AG04450 (cell line): ENCODE data around the gene GALNT9. TPM values are rescaled to one million over a fixed set of nuclear protein-coding genes. Genes with fewer than 3 reads are reported as not detected.

Experiments used
- CTCF ChIA-PET: fragments of 300-600, 350-600 bp; formaldehyde crosslinking; extraction: SDS; loops from one replicate; lab custom pipeline; 2022; ENCODE audit warnings: antibody characterized with exemption, inconsistent platforms; lab: Charles Lee
- POLR2A ChIA-PET: fragments of 350-600 bp; formaldehyde crosslinking; extraction: SDS; loops from one replicate; lab custom pipeline; 2021; ENCODE audit warnings: antibody characterized with exemption, inconsistent platforms; lab: Yijun Ruan, JAX
- DNase-seq: peaks from one replicate; pipeline ENCODE4 v3.0.0-alpha.2; 2011; ENCODE audit warnings: low read depth, low spot score
- H3K27ac ChIP-seq: one replicate; pipeline ENCODE4 v1.5.1; 2012; ENCODE audit warnings: low read depth, low read length, control low read depth
- H3K27me3 ChIP-seq: one replicate; pipeline ENCODE4 v1.6.0; 2012; ENCODE audit warnings: low read length; ENCODE audit not compliant: control insufficient read depth, insufficient read depth
- H3K4me3 ChIP-seq: 2 replicates; pipeline ENCODE4 v1.5.1; 2011; ENCODE audit warnings: mild to moderate bottlenecking, low read depth, low read length, control low read depth
- H3K9me3 ChIP-seq: 2 replicates; pipeline ENCODE4 v1.5.1; 2012; ENCODE audit warnings: low read length; ENCODE audit not compliant: control insufficient read depth, insufficient read depth
- CTCF ChIP-seq: IDR thresholded peaks from 2 replicates; pipeline ENCODE4 v1.5.1; 2011; ENCODE audit warnings: low read depth, low read length, control low read depth, inconsistent platforms
- polyA plus RNA-seq: library from polyadenylated mRNA; depleted of rRNA; stranded (reverse); fragments of >200 nt; gene quantifications from 2 replicates; pipeline ENCODE4 v1.2.3, GENCODE V29; 2011

The GALNT9 gene
- polyA plus RNA-seq, 1 experiment = not detected

GRCh38 chr12:132276827-132277373, 52.5 kb downstream of the GALNT9 start:
- CTCF ChIA-PET = no interaction called here
- no peak for DNase-seq
- POLR2A ChIA-PET = no interaction called here
- Histone ChIP-seq H3K27ac (no peak overlapping the region), H3K9me3 (peaks cover 14% of the 10 kb centered on the region; the same call in 1 of the 2 replicates), H3K4me3 (no peak overlapping the region), H3K27me3 (peaks cover 31% of the 10 kb centered on the region)
- TF ChIP-seq CTCF = no peak

GRCh38 chr12:132276066-132276826, 53.1 kb downstream of the GALNT9 start:
- TF ChIP-seq CTCF = no peak
- no peak for DNase-seq
- H3K4me3 ChIP-seq = no peak overlapping the region
- H3K27me3 ChIP-seq = peaks cover 31% of the 10 kb centered on the region
- POLR2A ChIA-PET = no interaction called here
- H3K9me3 ChIP-seq = peaks cover 14% of the 10 kb centered on the region; the same call in 1 of the 2 replicates
- H3K27ac ChIP-seq = no peak overlapping the region
- CTCF ChIA-PET = no interaction called here

DNA sequence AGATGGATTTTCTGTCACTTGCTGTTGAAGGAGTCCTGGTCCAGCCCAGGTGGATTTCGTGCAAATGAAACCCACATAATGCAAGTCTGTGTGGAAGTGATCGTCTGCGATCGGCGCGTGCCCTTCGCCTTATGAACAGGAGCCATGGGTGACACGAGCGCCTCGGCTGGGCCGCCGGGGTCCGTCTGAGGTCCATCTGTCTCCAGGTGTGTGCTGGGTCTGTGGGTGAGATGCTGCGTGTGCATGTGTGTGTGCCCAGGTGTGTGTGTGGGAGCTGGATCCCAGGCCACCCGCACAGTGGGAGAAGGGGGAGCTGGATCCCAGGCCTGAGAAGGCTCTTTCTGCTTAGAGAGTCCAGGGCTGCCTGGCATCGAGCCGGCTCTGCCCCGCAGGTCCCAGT, 53.8 kb downstream of the GALNT9 start:
- no peak for TF ChIP-seq CTCF
- Histone ChIP-seq H3K27ac (no peak overlapping the region), H3K9me3 (peaks cover 14% of the 10 kb centered on the region; the same call in 1 of the 2 replicates), H3K27me3 (peaks cover 29% of the 10 kb centered on the region), H3K4me3 (no peak overlapping the region)
- ChIA-PET POLR2A (no interaction called here), CTCF (no interaction called here)
- no peak for DNase-seq

DNA sequence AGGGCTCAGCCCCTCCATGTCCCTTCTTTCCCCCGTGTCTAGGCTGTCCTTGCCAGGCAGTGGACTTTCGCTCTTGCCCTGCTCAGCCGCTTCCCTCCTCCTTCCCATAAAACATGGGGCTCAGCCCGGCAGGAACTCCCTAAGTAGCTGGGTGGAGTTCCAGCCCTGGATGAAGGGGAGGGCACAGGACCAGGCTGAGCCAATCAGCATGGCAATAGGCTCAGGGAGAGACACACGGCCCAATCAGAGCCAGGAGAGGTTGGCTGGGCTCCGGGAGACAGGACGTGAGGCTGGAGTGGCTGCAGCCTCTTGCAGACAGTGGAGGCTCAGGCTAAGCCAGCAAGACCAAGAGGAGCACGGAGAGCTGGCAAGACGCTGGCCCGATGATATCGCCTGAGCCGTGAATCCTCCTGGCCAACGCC, 54.3 kb downstream of the GALNT9 start:
- H3K27me3 ChIP-seq = peaks cover 28% of the 10 kb centered on the region
- CTCF ChIA-PET = no interaction called here

More for the DNA sequence above, 54.3 kb downstream of the GALNT9 start:
- no peak for TF ChIP-seq CTCF
- POLR2A ChIA-PET = no interaction called here
- H3K9me3 ChIP-seq = peaks cover 17% of the 10 kb centered on the region; the same call in 1 of the 2 replicates
- no peak overlapping the region for H3K27ac ChIP-seq
- no peak overlapping the region for H3K4me3 ChIP-seq
- DNase-seq = no peak
